ENCODE measurements around the gene C6.

C6 gene

DNA sequence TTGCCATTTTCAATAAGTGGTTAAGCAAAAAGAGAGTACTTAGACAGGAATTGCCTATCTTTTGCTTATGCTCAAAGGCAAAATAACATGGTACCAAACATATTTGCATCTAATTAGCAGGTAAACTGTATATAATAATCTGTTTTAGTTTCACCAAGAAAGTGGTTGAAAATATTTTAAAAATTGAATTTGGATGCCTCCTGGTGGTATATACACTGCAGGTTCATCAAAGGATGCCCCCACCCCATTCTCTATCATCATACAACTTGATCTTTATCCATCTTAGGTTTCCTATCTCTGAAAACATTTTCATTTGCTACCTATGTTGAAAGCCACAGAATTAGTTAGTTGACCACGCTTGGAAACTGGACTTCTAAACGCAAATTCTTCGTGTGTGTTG lies 95.2 kb downstream of the C6 start:
- DNase-seq, result no peak

DNA sequence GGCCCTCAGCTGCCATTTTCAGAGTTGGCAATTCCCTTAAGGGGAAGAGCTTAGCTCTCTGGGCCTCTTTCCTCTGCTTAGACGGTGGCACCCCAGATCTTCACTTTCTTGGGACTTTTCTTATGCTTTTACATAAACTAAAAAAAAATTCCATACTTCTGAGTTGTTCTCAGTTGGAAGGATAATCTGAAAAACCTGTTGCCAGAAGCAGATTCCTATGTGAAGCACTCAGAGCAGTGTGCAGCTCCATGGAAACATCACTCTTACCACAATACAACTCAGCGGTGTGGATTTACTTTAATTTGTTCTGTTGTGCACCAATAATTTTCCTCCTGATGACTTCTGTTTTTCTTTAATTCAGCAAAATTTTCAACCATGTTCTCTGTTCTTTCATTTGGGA lies 98.1 kb downstream of the C6 start:
- no peak for DNase-seq

DNA sequence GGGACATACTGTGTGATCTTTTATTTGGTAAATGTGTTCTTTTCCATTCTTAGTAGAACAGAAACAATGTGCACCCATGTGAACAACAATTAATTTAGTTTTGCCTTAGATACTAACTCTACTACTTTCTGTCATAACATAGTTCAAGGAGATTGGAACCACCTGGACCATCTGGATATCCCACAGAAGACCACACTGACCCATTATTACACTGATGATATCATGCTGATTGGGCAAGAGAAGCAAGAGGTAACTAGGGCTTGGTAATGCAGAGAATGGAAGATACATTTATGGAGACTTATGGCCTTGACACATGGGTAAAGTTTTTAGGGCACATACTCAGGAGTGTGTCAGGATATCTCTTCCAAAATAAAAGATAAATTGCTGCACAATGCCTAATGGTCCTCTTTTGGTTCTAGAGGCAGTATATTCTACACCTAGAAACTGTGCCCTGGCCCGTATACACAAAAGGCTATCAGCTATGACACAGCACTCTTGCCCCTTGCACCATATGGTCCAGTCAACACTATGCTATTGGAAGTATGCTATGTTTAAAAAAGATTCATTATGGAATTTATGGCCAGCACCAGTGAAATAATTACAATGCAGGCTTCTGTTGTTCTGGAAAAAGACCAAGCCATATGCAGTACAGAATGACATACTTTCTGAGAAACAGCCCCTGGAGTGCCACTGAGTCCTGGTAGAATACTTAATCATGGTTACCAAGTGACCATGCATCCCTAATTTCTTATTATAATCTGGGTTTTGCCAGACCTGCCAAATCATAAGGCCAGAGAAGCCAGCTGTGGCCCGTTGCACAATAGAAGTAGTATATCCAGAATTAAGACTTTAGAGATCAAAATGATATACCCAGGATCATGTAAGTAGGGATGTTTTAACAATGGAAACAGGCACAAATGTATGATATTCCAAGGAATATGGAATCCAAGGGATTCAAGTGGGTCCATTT lies 100.6 kb downstream of the C6 start:
- no peak for DNase-seq

DNA sequence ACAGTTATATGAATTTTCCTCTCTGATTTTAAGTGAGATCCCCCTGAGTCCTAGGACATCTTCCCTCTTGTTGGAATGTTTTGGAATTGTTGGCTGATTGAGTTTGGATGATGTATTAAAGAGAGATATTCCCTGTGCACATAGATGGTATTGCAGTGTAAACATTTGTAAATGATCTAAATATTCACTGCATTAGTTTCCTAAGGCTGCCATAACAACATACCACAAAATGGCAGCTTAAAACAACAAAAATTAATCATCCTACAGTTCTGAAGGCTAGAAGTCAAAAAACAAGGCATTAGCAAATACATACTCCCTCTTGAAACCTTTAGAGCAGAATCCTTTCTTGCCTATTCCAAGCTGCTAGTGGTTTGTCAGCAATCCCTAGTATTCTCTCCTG lies 104.1 kb downstream of the C6 start:
- no peak for DNase-seq

DNA sequence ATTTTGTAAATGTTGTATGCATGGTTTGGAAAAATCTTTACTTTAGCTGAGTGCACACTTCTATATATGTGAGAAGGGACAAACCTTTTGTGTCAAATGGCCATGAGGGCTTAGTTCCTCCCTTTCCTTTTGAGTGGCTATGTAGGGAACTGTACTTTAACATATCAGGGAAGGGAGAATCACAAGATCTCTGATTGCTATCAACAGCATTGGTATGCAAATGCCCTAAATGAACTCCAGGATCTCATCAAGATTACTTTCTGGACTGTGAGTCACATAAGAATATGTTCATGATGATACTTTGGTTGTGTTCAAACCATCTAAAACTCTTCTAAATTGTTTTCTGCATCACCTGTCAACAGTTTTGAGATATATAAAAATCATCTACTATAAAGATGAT lies 111.0 kb downstream of the C6 start:
- no peak for DNase-seq

DNA sequence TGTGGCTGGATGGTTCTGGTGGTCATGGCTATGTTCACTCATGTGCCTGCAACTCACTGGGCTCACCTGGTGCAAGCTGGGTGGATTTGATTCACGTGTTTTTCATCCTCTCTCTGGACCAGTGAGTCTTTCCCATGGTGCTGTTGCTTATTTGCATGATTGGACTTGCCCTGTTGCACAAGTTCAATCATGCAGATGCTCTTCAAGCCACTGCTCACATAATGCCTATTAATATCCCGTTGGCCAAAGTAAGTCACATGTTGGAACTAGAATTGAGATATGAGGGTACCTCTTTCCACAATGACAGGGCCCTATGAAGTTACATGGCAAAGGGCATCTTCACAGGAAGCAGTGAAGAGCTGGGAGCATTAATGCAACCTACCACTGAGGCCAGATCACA lies 115.7 kb downstream of the C6 start:
- DNase-seq, result no peak

- DNase-seq, result no peak
Measured at GRCh38 chr5:41095324-41096101, 117.8 kb downstream of the C6 start.

DNA sequence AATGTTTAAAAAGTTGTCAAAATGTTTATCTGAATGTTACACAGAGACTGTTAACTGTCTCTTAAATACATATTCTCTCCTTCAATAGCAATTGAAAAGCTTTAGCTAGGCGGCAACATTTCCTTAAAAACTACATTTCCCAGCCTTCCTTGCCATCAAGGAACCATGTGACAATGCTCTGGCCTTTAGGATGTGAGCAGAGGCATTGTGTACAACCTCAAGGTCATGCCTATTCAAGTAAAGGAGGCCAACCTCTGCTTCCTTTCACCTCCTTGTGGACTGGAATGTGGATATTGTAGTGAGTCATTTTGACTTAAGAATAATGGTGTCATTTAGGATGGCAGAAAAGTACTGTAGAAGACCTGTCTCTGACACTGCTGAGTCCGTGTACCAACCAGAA lies 118.5 kb downstream of the C6 start:
- DNase-seq, result no peak

DNA sequence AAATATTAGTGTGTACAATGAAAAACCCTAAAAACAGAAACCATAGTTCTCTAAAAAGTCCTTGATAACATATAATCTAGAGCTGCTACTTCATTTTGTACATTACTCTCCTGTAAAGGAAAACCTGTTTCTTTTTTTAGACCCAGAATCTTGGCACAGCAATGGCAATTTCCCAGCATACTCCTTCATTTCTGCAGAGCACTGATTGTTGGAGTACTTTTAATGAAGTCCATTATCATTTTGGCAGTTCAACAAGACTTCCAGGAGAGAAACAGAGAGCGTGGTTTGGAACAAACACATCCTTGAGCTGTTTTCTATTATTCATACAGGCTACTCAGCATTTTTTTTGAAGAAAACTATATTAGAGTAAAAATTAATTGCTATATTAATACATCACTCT lies 119.5 kb downstream of the C6 start:
- no peak for DNase-seq

Measured in activated CD4-positive, alpha-beta T cell treated with anti-CD3 and anti-CD28 coated beads, Interleukin-2, amount 50 U/mL, for 16 hours (primary cell).